ENCODE data around the gene PGAP1.
A peak's percentile ranks its signal among the peaks of the same experiment; 100 is the strongest.
"Not testable (repeated sequence)": the region's sequence is repeated elsewhere in the genome, so short reads cannot be mapped to it uniquely, and the experiment has no call there.

PGAP1 gene

DNA sequence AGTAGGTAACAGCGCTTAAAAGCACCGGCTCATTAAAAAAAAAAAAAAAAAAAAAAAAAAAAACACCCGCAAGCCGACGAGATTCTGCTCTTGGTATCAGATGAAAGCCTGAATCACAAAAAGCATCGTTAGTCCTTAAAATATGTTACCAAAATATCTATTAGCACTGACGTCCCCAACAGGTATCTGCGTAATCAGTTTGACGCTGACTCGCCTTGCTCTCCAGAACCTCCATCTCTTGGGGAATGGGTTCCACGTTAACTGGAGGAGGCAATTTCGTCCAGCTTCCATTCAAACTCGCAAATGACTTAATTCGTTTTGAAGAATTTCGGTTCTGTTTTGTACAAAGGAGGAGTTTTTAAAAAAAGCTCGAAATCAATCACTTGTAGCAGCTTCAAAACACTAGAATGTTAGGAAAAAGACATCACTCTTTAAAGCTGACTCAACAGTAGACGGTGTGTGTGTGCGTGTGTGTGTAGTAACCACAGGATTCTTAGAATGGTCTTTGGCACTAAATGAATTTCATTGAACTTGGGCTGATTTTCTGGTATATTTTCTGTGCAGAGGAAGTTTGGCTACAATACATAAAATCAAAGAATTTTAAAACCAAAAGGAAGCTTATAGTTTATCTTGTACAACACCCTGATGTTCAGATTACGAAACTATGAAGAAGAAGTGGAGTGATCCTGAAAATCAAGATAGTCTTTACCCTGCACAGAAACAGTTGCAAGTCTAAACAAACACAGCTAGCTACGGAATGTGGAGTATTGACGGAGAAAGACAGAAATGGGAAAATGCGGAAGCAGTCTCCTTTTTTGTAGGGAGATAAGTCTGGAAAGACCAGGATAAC lies 1.1 kb upstream of the PGAP1 start:
- Mint-ChIP-seq H3K36me3 (peaks cover 29% of the 10 kb centered on the region), H3K4me1 (peaks cover 25% of the 10 kb centered on the region), H3K4me3 (peak overlapping the region; percentile 91), H3K9me3 (no peaks in the 10 kb centered on the region), H3K27ac (peak overlapping the region; percentile 94)
- ATAC-seq: peak; percentile 73
- DNase-seq (ENCODE audit: low spot score in 2 of 2): peak; percentile 41 to 81

DNA sequence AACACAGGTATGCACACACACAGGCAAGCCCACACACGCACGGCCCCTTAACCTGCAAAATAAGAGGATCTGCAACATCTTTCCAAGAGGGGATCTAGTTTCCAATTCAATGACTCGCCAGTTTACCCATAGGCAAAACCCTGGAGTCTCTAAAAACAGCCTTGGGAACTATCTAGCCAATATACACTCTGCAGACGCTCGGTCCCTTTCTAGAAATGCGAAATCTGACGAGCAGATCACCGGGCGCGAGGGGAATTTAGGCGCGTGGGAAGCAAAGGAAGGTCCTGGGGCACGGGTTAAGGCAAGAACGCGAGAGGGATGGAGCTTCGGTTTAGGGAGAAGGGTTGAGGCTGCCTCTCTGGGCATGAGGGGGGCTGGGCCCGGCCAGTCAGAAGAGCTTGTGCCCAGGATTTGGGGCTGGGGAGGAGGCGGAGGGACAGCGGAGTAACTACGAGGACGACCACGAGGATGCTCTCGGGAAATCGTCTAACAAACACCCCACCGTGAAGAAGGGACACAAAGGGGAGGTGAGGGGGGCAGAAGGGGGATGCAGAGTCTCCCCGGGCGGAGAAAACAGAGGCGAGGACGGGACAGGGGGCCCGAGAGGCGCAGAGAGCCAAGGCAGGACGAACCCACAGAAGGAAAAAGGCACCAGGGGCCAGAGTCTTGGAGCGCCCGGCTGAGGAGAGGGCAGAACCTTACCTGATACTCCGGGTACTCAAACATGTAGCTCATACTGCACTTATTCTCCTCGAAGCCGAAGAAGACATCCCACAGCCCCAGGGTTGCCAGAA lies 542 bp downstream of the PGAP1 start:
- DNase-seq (ENCODE audit: low spot score in 2 of 2) (peak; percentile 9 to 74), ATAC-seq (peak; percentile 2)
- H3K4me3 Mint-ChIP-seq: peak overlapping the region; percentile 91
- H3K4me1 Mint-ChIP-seq: peaks cover 35% of the 10 kb centered on the region
- peaks cover 37% of the 10 kb centered on the region for H3K36me3 Mint-ChIP-seq
- peak overlapping the region; percentile 94 for H3K27ac Mint-ChIP-seq
- no peaks in the 10 kb centered on the region for H3K9me3 Mint-ChIP-seq

DNA sequence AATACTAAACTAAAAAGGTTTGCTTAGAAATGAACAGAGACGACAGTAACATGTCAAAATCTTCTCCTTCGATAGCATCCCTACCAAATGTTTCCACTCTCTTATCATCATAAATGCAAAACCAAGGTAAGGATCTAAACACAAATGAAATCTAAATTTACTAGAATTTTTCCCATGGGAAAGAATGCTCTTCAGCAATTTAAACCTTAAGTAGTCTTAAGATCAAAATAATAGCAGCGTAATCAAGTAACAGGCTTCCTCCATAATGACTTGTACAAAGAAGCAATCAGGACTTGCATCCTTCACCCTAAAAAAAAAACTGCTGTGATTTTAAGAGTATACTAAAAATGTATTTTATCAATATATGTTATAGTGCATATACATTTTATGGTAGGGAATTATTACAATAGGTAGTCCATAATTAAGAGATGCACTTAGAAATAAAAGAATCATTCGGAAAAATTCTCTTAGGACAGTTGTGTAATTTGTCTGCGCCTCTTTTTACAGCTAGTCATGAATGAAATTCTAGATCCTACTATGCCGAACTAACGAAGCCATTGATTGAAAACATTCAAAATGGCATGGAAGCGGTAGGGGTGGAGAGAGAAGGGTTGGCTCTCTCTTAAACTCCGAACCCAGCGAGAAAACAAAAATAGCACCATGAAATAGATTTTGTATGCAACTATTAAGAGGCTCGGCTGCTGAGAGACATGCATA lies 1.3 kb downstream of the PGAP1 start:
- Mint-ChIP-seq H3K27ac (peak overlapping the region; percentile 94), H3K4me1 (peaks cover 37% of the 10 kb centered on the region), H3K9me3 (no peaks in the 10 kb centered on the region), H3K36me3 (peaks cover 37% of the 10 kb centered on the region), H3K4me3 (peak overlapping the region; percentile 91)
- DNase-seq (ENCODE audit: low spot score in 2 of 2): no peak
- no peak for ATAC-seq

GRCh38 chr2:196924051-196924450 lies 2.5 kb downstream of the PGAP1 start:
- H3K36me3 Mint-ChIP-seq: peaks cover 45% of the 10 kb centered on the region
- H3K4me3 Mint-ChIP-seq: peak overlapping the region; percentile 91
- H3K27ac Mint-ChIP-seq: no peak overlapping the region

GRCh38 chr2:196918927-196919326 lies 7.6 kb downstream of the PGAP1 start:
- peaks cover 69% of the 10 kb centered on the region for H3K36me3 Mint-ChIP-seq
- ATAC-seq (no peak), DNase-seq (ENCODE audit: low spot score in 2 of 2) (no peak)
- no peak overlapping the region for H3K27ac Mint-ChIP-seq
- peaks cover 34% of the 10 kb centered on the region for H3K4me1 Mint-ChIP-seq
- no peaks in the 10 kb centered on the region for H3K9me3 Mint-ChIP-seq
- no peak overlapping the region for H3K4me3 Mint-ChIP-seq

More at GRCh38 chr2:196924051-196924450, 2.5 kb downstream of the PGAP1 start:
- H3K4me1 Mint-ChIP-seq: peaks cover 37% of the 10 kb centered on the region
- ATAC-seq: no peak
- H3K9me3 Mint-ChIP-seq: no peaks in the 10 kb centered on the region
- no peak for DNase-seq (ENCODE audit: low spot score in 2 of 2)

DNA sequence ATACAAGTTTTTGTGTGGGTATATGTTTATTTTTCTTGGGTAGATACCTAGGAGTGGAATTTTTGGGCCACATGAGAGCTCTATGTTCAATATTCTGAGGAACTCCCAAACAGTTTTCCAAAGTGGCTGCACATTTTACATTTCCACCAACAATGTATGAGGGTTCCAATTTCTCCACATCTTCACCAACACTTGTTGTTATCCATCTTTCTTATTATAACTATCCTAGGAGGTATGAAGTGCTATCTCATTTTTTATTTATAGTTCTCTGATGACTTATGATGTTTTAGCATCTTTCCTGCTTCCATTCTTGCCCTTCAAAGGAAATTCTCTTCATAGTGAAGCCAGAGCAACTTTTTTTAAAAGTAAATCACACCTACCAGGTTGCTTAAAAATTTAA lies 8.7 kb downstream of the PGAP1 start:
- Mint-ChIP-seq H3K36me3 (peaks cover 80% of the 10 kb centered on the region), H3K4me1 (peaks cover 25% of the 10 kb centered on the region), H3K27ac (no peak overlapping the region), H3K9me3 (no peaks in the 10 kb centered on the region), H3K4me3 (no peak overlapping the region)
- DNase-seq (ENCODE audit: low spot score in 2 of 2) (no peak), ATAC-seq (no peak)

- Mint-ChIP-seq H3K4me1 (peaks cover 14% of the 10 kb centered on the region), H3K36me3 (peaks cover 83% of the 10 kb centered on the region), H3K9me3 (no peaks in the 10 kb centered on the region), H3K4me3 (peak overlapping the region; percentile 30), H3K27ac (peak overlapping the region; percentile 58)
- DNase-seq (ENCODE audit: low spot score in 2 of 2) (no peak), ATAC-seq (peak; percentile 72)
Observed at GRCh38 chr2:196915507-196916189, 10.9 kb downstream of the PGAP1 start.

DNA sequence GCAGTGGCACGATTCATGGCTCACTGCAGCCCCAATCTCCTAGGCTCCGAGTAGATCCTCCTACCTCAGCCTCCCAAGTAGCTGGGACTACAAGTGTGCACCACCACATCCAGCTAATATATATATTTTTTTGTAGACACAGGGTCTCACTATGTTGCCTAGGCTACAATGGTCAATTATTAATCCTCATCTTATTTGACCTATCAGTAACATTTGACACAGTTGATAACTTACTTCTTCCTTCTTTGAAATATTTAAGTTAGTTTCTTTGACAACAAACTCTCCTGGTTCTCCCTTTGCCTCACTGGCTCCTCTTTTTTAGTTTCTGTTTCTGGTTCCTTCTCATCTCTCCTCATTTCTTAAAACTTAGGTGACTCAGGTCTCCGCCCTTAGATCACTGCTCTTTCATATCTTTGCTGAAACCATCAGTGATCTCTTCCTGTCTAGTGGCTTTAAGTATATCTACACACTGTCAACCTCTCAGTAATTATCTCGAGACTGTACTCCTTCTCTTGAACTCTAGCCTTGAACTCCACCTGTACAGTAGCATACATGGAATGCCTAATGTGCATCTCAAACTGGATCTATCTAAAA lies 11.5 kb downstream of the PGAP1 start:
- peaks cover 83% of the 10 kb centered on the region for H3K36me3 Mint-ChIP-seq
- ATAC-seq: peak; percentile 100

DNA sequence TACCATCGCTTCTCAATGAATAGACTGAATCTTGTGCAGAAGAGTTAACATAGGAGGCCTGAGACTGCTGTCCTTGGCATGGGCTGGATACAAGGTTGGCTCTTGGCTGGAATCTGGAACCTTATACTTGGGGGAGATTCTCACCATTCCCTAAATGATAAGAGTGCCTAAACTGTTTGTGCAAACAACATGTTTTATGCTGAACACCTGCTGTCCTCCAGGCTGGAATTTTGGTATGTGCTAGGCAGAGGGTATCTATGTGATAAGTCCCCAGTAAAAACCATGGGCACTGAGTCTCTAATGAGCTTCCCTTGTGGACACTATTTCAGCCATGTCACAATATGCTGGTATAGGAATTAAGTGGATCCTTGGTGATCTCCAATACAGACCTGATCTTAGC lies 12.8 kb downstream of the PGAP1 start:
- no peak for ATAC-seq
- no peak overlapping the region for H3K4me3 Mint-ChIP-seq
- H3K4me1 Mint-ChIP-seq: peaks cover 14% of the 10 kb centered on the region
- H3K36me3 Mint-ChIP-seq: peaks cover 71% of the 10 kb centered on the region
- H3K27ac Mint-ChIP-seq: peak overlapping the region; percentile 58
- no peak for DNase-seq (ENCODE audit: low spot score in 2 of 2)
- no peaks in the 10 kb centered on the region for H3K9me3 Mint-ChIP-seq

More for the DNA sequence above, 11.5 kb downstream of the PGAP1 start:
- Mint-ChIP-seq H3K4me1 (peaks cover 14% of the 10 kb centered on the region), H3K4me3 (peak overlapping the region; percentile 30), H3K9me3 (no peaks in the 10 kb centered on the region), H3K27ac (peak overlapping the region; percentile 58)
- DNase-seq (ENCODE audit: low spot score in 2 of 2): no peak

GRCh38 chr2:196905365-196905764 lies 21.1 kb downstream of the PGAP1 start:
- Mint-ChIP-seq H3K36me3 (peaks cover 20% of the 10 kb centered on the region), H3K4me3 (peak overlapping the region; percentile 27)
- H3K9me3 Mint-ChIP-seq; DNase-seq (ENCODE audit: low spot score in 2 of 2); H3K4me1 Mint-ChIP-seq; H3K27ac Mint-ChIP-seq; ATAC-seq: not testable (repeated sequence)

DNA sequence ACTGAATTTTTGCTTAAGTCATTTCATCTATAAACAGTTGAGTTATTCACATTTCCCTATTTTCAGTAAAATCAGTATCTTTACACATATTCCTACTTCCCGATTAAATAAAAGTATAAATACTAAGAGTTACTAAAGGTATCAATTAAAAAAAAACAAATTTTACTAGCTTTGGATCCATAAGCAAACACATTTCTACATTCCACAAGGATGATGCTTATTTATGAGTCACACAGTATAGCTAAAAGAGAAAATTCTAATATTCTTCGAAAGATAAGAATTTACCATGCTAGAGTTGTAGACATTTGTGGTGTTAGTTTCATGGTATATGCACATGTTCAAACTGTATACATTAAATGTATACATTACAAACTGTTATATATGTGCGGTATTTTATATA lies 23.7 kb downstream of the PGAP1 start:
- H3K4me3 Mint-ChIP-seq: no peak overlapping the region

DNA sequence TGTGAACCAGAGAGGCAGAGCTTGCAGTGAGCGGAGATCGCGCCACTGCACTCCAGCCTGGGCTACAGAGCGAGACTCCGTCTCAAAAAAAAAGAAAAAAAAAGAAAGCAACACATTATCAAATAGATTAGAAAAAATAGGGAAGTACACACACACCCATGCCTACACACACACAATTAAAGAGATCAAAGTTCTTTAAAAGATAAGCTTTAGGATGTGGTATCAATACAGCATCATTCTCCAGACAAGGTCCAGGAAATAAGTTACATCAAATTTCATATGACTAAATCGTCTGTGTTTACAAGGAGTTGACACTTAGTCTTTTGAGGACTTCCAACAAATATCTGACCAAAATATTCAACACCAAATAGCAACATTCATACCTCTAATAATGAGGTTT lies 25.7 kb downstream of the PGAP1 start:
- H3K36me3 Mint-ChIP-seq: peaks cover 54% of the 10 kb centered on the region
- no peak for DNase-seq (ENCODE audit: low spot score in 2 of 2)
- no peaks in the 10 kb centered on the region for H3K4me1 Mint-ChIP-seq
- no peak overlapping the region for H3K27ac Mint-ChIP-seq
- no peaks in the 10 kb centered on the region for H3K9me3 Mint-ChIP-seq
- H3K4me3 Mint-ChIP-seq: no peak overlapping the region
- no peak for ATAC-seq

More for the DNA sequence above, 23.7 kb downstream of the PGAP1 start:
- H3K36me3 Mint-ChIP-seq: peaks cover 34% of the 10 kb centered on the region
- H3K4me1 Mint-ChIP-seq: no peaks in the 10 kb centered on the region
- no peak overlapping the region for H3K27ac Mint-ChIP-seq
- DNase-seq (ENCODE audit: low spot score in 2 of 2): no peak
- no peaks in the 10 kb centered on the region for H3K9me3 Mint-ChIP-seq
- no peak for ATAC-seq

DNA sequence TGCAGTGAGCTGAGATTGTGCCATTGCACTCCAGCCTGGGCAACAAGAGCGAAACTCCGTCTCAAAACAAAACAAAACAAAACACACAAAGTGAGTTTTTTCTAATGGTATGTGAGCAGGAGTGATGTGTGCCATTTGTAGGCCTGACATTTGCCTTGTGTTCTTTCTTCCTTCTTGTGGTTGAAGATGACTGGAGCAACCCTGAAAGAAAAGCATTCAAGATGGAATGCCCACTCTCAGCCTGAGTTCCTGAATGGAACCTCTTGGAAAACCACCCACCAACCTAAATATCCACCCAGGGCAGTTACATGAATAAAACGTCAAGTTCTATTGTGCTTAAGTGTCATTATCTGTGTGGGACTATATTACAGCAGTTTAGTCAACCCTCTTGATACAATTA lies 26.5 kb downstream of the PGAP1 start:
- H3K9me3 Mint-ChIP-seq: no peaks in the 10 kb centered on the region

GRCh38 chr2:196891136-196891535 lies 35.4 kb downstream of the PGAP1 start:
- DNase-seq (ENCODE audit: low spot score in 2 of 2): no peak
- no peak overlapping the region for H3K27ac Mint-ChIP-seq
- H3K36me3 Mint-ChIP-seq: peaks cover 63% of the 10 kb centered on the region
- no peak overlapping the region for H3K4me3 Mint-ChIP-seq
- ATAC-seq: no peak
- no peaks in the 10 kb centered on the region for H3K9me3 Mint-ChIP-seq
- no peaks in the 10 kb centered on the region for H3K4me1 Mint-ChIP-seq

More for the DNA sequence above, 26.5 kb downstream of the PGAP1 start:
- DNase-seq (ENCODE audit: low spot score in 2 of 2) (no peak), ATAC-seq (no peak)
- peaks cover 61% of the 10 kb centered on the region for H3K36me3 Mint-ChIP-seq
- H3K4me1 Mint-ChIP-seq: no peaks in the 10 kb centered on the region
- H3K27ac Mint-ChIP-seq: no peak overlapping the region
- H3K4me3 Mint-ChIP-seq: no peak overlapping the region
